ENCODE results near the gene TBCK.

- TF ChIP-seq POLR2A (IDR thresholded peaks at IDR 0.05; ENCODE audit: low read depth, low read length) = no peak
- TF ChIP-seq EZH2 (IDR thresholded peaks at IDR 0.05; ENCODE audit: borderline replicate concordance, low read depth, low read length, severe bottlenecking) = no peak
- TF ChIP-seq CTCF (IDR thresholded peaks at IDR 0.05; ENCODE audit: extremely low read depth in 1 of 2, insufficient read depth in 1 of 2, low read depth in 1 of 2, low read length in 2 of 2) = no peak
- TF ChIP-seq MYC (IDR thresholded peaks at IDR 0.05; ENCODE audit: low read depth, low read length) = no peak
- TF ChIP-seq POLR2AphosphoS5 (IDR thresholded peaks at IDR 0.05; ENCODE audit: insufficient read depth, low read depth, low read length) = no peak
- no peak for TF ChIP-seq MAX (IDR thresholded peaks at IDR 0.05; ENCODE audit: insufficient read depth, insufficient read length)
- no peak for TF ChIP-seq FOS (IDR thresholded peaks at IDR 0.05; ENCODE audit: borderline replicate concordance, insufficient read depth, low read length)
These were observed 324.3 kb downstream of the TBCK start for GRCh38 chr4:105991726-105992125.
